H1 (cell line): Measurements from ENCODE around the gene CHD1. TPM values are rescaled to one million over a fixed set of nuclear protein-coding genes. Genes with fewer than 3 reads are reported as not detected.
A peak's percentile ranks its signal among the peaks of the same experiment; 100 is the strongest.

ENCODE experiments used
- CTCF ChIA-PET: fragments of 300-600 bp; sonication (Branson Sonifier 250); formaldehyde crosslinking; loops from one replicate; lab custom pipeline; 2021; ENCODE audit not compliant: partially characterized antibody; lab: Charles Lee
- POLR2A ChIA-PET: fragments of 300-600 bp; sonication (Branson Sonifier 250); formaldehyde crosslinking; loops from one replicate; lab custom pipeline; 2021; ENCODE audit warnings: inconsistent platforms; ENCODE audit not compliant: partially characterized antibody; lab: Charles Lee
- DNase-seq, 2 experiments: peaks; one replicate each; pipeline versions ENCODE4 v3.0.0 to v3.0.0-alpha.2; 2010 to 2022; ENCODE audit warnings: low spot score in 2 of 2, low read depth in 1 of 2, mixed read lengths in 1 of 2
- FAIRE-seq: peaks from 2 replicates; lab custom pipeline; 2011; peaks lifted over from hg19 to GRCh38; lab: Jason Lieb, UNC
- H2AFZ ChIP-seq: 2 replicates; pipeline ENCODE4 v1.8.1; 2012; ENCODE audit warnings: low read length, inconsistent platforms
- H2AK5ac ChIP-seq: 2 replicates; pipeline ENCODE4 v1.6.1; 2013; ENCODE audit warnings: low read depth, low read length
- H2BK120ac ChIP-seq: replicated peaks from 2 replicates; pipeline ENCODE3; 2013; ENCODE audit warnings: low read depth, low read length, inconsistent platforms
- H2BK12ac ChIP-seq: 2 replicates; pipeline ENCODE4 v1.6.1; 2013; ENCODE audit warnings: low read depth, low read length
- H2BK15ac ChIP-seq: 2 replicates; pipeline ENCODE4 v1.6.1; 2013; ENCODE audit warnings: low read length
- H2BK20ac ChIP-seq: 2 replicates; pipeline ENCODE4 v1.6.1; 2013; ENCODE audit warnings: low read length
- H2BK5ac ChIP-seq: 2 replicates; pipeline ENCODE4 v1.6.1; 2013; ENCODE audit warnings: low read depth, low read length
- H3K14ac ChIP-seq: 2 replicates; pipeline ENCODE4 v1.6.1; 2013; ENCODE audit warnings: inconsistent platforms; ENCODE audit not compliant: insufficient read length
- H3K18ac ChIP-seq: 2 replicates; pipeline ENCODE4 v1.6.1; 2013; ENCODE audit warnings: low read length; ENCODE audit errors: extremely low read depth
- H3K23ac ChIP-seq: 2 replicates; pipeline ENCODE4 v1.6.1; 2013; ENCODE audit warnings: inconsistent platforms; ENCODE audit not compliant: insufficient read length
- H3K23me2 ChIP-seq: 2 replicates; pipeline ENCODE4 v1.6.1; 2013; ENCODE audit warnings: low read depth, low read length
- H3K27ac ChIP-seq: 2 replicates; pipeline ENCODE4 v1.6.1; 2011; ENCODE audit warnings: low read depth, low read length, inconsistent platforms
- H3K27me3 ChIP-seq, 4 experiments: replicated peaks in 1 of 4; 1 replicate in 1 of 4; 2 replicates in 3 of 4; pipeline versions ENCODE4 v1.6.1 to v1.8.1; 2011 to 2013; ENCODE audit warnings: low read length in 3 of 4, mild to moderate bottlenecking in 3 of 4, inconsistent platforms in 2 of 4, mixed read lengths in 2 of 4, moderate library complexity in 1 of 4; ENCODE audit not compliant: control insufficient read depth in 3 of 4, insufficient read depth in 3 of 4; ENCODE audit errors: extremely low read depth in 1 of 4
- H3K36me3 ChIP-seq, 4 experiments: 2 replicates each; pipeline versions ENCODE4 v1.6.1 to v1.8.1; 2011 to 2013; ENCODE audit warnings: mild to moderate bottlenecking in 4 of 4, low read length in 3 of 4, moderate library complexity in 2 of 4, control low read depth in 1 of 4, inconsistent platforms in 1 of 4; ENCODE audit not compliant: insufficient read depth in 4 of 4, control insufficient read depth in 2 of 4
- H3K4ac ChIP-seq: replicated peaks from 2 replicates; pipeline ENCODE3; 2013; ENCODE audit warnings: low read length, low read depth, mixed read lengths, inconsistent platforms; ENCODE audit not compliant: insufficient read length
- H3K4me1 ChIP-seq, 4 experiments: replicated peaks in 1 of 4; 1 replicate in 1 of 4; 2 replicates in 3 of 4; pipeline versions ENCODE4 v1.6.1 to v1.8.1; 2011 to 2013; ENCODE audit warnings: low read length in 3 of 4, inconsistent platforms in 2 of 4, mixed read lengths in 1 of 4; ENCODE audit not compliant: insufficient read depth in 4 of 4, control insufficient read depth in 3 of 4
- H3K4me2 ChIP-seq, 2 experiments: 2 replicates each; pipeline versions ENCODE4 v1.6.1 to v1.8.1; 2011 to 2013; ENCODE audit warnings: low read depth in 2 of 2, low read length in 2 of 2, control low read depth in 1 of 2, inconsistent platforms in 1 of 2, mild to moderate bottlenecking in 1 of 2; ENCODE audit not compliant: insufficient read depth in 1 of 2
- H3K4me3 ChIP-seq, 4 experiments: fragments of 200-600, 300-600 bp in 1 of 4; sonication (generic), shearing (Covaris generic), sonication (Bioruptor Twin) in 1 of 4; 2 replicates each; pipeline versions ENCODE4 v1.5.1 to v1.8.1; 2011 to 2016; ENCODE audit warnings: low read length in 4 of 4, low read depth in 3 of 4, control low read depth in 2 of 4, inconsistent platforms in 2 of 4, mild to moderate bottlenecking in 2 of 4, mixed read lengths in 1 of 4, moderate library complexity in 1 of 4; ENCODE audit not compliant: insufficient read depth in 2 of 4; ENCODE audit errors: extremely low read depth in 1 of 4
- H3K56ac ChIP-seq: replicated peaks from 2 replicates; pipeline ENCODE3; 2013; ENCODE audit warnings: low read depth, mild to moderate bottlenecking, mixed read lengths, low read length, inconsistent platforms; ENCODE audit not compliant: insufficient read length
- H3K79me1 ChIP-seq: 2 replicates; pipeline ENCODE4 v1.6.1; 2013; ENCODE audit warnings: low read depth, low read length, control low read depth
- H3K79me2 ChIP-seq, 2 experiments: 2 replicates each; pipeline versions ENCODE4 v1.6.1 to v1.8.1; 2012 to 2013; ENCODE audit warnings: low read length in 2 of 2, mild to moderate bottlenecking in 2 of 2, inconsistent platforms in 1 of 2; ENCODE audit not compliant: insufficient read depth in 2 of 2, control insufficient read depth in 1 of 2
- H3K9ac ChIP-seq, 4 experiments: replicated peaks in 1 of 4; 1 replicate in 1 of 4; 2 replicates in 3 of 4; pipeline versions ENCODE4 v1.6.1 to v1.8.1; 2011 to 2013; ENCODE audit warnings: low read depth in 3 of 4, low read length in 3 of 4, control low read depth in 2 of 4, mild to moderate bottlenecking in 2 of 4, moderate library complexity in 2 of 4, inconsistent platforms in 1 of 4; ENCODE audit errors: extremely low read depth in 1 of 4
- H3K9me3 ChIP-seq, 2 experiments: 2 replicates each; pipeline versions ENCODE4 v1.6.1 to v1.8.1; 2012 to 2013; ENCODE audit warnings: mild to moderate bottlenecking in 2 of 2, moderate library complexity in 2 of 2, control low read depth in 1 of 2, inconsistent platforms in 1 of 2, low read depth in 1 of 2, low read length in 1 of 2, mixed read lengths in 1 of 2; ENCODE audit not compliant: insufficient read depth in 2 of 2
- H4K20me1 ChIP-seq, 2 experiments: replicated peaks in 1 of 2; 2 replicates each; pipeline versions ENCODE3 to v1.8.1; 2011 to 2013; ENCODE audit warnings: inconsistent platforms in 2 of 2, low read length in 2 of 2, mild to moderate bottlenecking in 1 of 2; ENCODE audit not compliant: insufficient read depth in 2 of 2, control insufficient read depth in 1 of 2
- H4K5ac ChIP-seq: 2 replicates; pipeline ENCODE4 v1.6.1; 2013; ENCODE audit warnings: low read length, low read depth, mixed read lengths, inconsistent platforms; ENCODE audit not compliant: insufficient read length
- H4K8ac ChIP-seq: 2 replicates; pipeline ENCODE4 v1.8.0; 2013; ENCODE audit warnings: mild to moderate bottlenecking, moderate library complexity, low read length, inconsistent platforms; ENCODE audit not compliant: insufficient read depth; ENCODE audit errors: extremely low read depth
- H4K91ac ChIP-seq: replicated peaks from 2 replicates; pipeline ENCODE3; 2013; ENCODE audit warnings: low read length, mixed read lengths, inconsistent platforms; ENCODE audit not compliant: insufficient read length
- SUZ12 ChIP-seq: fragments of 200-600 bp; sonication (generic); IDR thresholded peaks from 2 replicates; pipeline ENCODE4 v1.6.1; 2012; ENCODE audit warnings: mild to moderate bottlenecking, inconsistent platforms, low read length, moderate library complexity, mixed read lengths
- YY1 ChIP-seq: IDR thresholded peaks from 2 replicates; pipeline ENCODE4 v1.6.1; 2011; ENCODE audit warnings: low read depth, mild to moderate bottlenecking, low read length
- WGBS, 2 experiments: shearing (Covaris generic) in 1 of 2; methylation state at CpG; one replicate each; pipeline versions ENCODE4 v1.1.6 to v1.1.7; 2013 to 2015; ENCODE audit warnings: low lambda C conversion rate in 2 of 2, mixed read lengths in 2 of 2, inconsistent platforms in 1 of 2, low coverage in 1 of 2, missing lambda C conversion rate in 1 of 2; ENCODE audit not compliant: insufficient replicate concordance in 2 of 2, insufficient coverage in 1 of 2, insufficient read length in 1 of 2; ENCODE audit errors: extremely low coverage in 1 of 2, missing lambda C conversion rate in 1 of 2; 5-methylcytosine and 5-hydroxymethylcytosine counted together
- polyA plus RNA-seq, 7 experiments: library from polyadenylated mRNA; depleted of rRNA in 3 of 7; stranded (reverse) in 5 of 7; unstranded in 2 of 7; fragments of >200 nt in 5 of 7; fragments of 200-250 nt in 2 of 7; gene quantifications; 1 replicate in 5 of 7; 2 replicates in 1 of 7; 4 replicates in 1 of 7; pipeline versions ENCODE4 v1.2.1 to v1.2.3, GENCODE V29; 2011 to 2013; ENCODE audit warnings: missing spikeins in 2 of 7, mixed read lengths in 2 of 7
- total RNA-seq: library from RNA; stranded (reverse); fragmentation: NEBNext Ultra II Directional; extraction: Animal tissue kit (Norgen Biotek cat#: 25700); gene quantifications from 2 replicates; pipeline ENCODE4 v1.2.1, GENCODE V29; 2021

The CHD1 gene
- total and polyA plus RNA-seq, 2 of the 8 experiments (the other 6 are each of a cell fraction or from before 2014, with no cell fraction given), result 15.6 to 53.0 TPM

- H3K9ac ChIP-seq, result no peak overlapping the region
- H2AK5ac ChIP-seq, result no peak overlapping the region
- H3K27ac ChIP-seq, result no peak overlapping the region
- H3K79me1 ChIP-seq, result no peaks in the 10 kb centered on the region
- no peak overlapping the region for H3K14ac ChIP-seq
- H3K4me3 ChIP-seq, result no peak overlapping the region
- H3K23me2 ChIP-seq, result no peaks in the 10 kb centered on the region
- H3K18ac ChIP-seq, result no peak overlapping the region
- H3K4ac ChIP-seq, result no peak overlapping the region
- no peak overlapping the region for H4K5ac ChIP-seq
- CTCF ChIA-PET, result interaction anchor here (1.1 kb wide), 2 partner anchors 15 to 63 kb away, joined by 3 to 4 read pairs; no protein-coding TSS in a partner anchor
- H3K27me3 ChIP-seq, result peaks cover 0 to 10% (median 0%) of the 10 kb centered on the region in 4 experiments; a peak in 3 of 7 replicates
- no peak overlapping the region for H2AFZ ChIP-seq
- no peak overlapping the region for H3K56ac ChIP-seq
- H2BK20ac ChIP-seq, result no peak overlapping the region
- H3K9me3 ChIP-seq, result no peaks in the 10 kb centered on the region
- 0 out of 2 replicates have a peak overlapping the region, but pooled peaks have one; percentile 36 for H2BK15ac ChIP-seq
- H3K36me3 ChIP-seq, result no peaks in the 10 kb centered on the region
- H3K4me2 ChIP-seq, result no peak overlapping the region
- no peak overlapping the region for H4K91ac ChIP-seq
- POLR2A ChIA-PET, result no interaction called here
- no peak overlapping the region for H3K23ac ChIP-seq
- H3K79me2 ChIP-seq, result no peaks in the 10 kb centered on the region
- H3K4me1 ChIP-seq, result peaks cover 3 to 6% (median 4%) of the 10 kb centered on the region in 4 experiments; a peak in 6 of 7 replicates
- H2BK120ac ChIP-seq, result no peak overlapping the region
- WGBS, 2 experiments, result 81% methylated on average over 4 of the region's 4 CpGs; no CpG with 5 or more reads in 1 of the 2 experiments
- no peak for DNase-seq
- H2BK5ac ChIP-seq, result no peak overlapping the region
- H4K20me1 ChIP-seq, result no peaks in the 10 kb centered on the region
- no peak overlapping the region for H4K8ac ChIP-seq
- no peak for FAIRE-seq
- no peak overlapping the region for H2BK12ac ChIP-seq
- TF ChIP-seq SUZ12 (no peak), YY1 (no peak)
These were observed 36.4 kb upstream of the CHD1 start for GRCh38 chr5:98965226-98965625.
